K562 (cell line): ENCODE data around the gene STON2. TPM values are rescaled to one million over a fixed set of nuclear protein-coding genes. Genes with fewer than 3 reads are reported as not detected.

Experiments used
- ATAC-seq: fragments of 200-7000 bp; cut with Tn5 transposase; 3 replicates; pipeline ENCODE4 v1.9.1; 2020; ENCODE audit warnings: moderate library complexity
- BruUV-seq: library from RNA; stranded (reverse); fragments of 400-500 nt; replicated peaks from 2 replicates; lab custom pipeline; 2021; lab: Mats Ljungman, UMichigan
- CTCF ChIA-PET: fragments of 300-600 bp; formaldehyde crosslinking; extraction: SDS; loops from one replicate; lab custom pipeline; 2021; ENCODE audit warnings: low intra/inter-chr PET ratio; lab: Yijun Ruan, JAX
- POLR2A ChIA-PET: fragments of 300-600, 350-650 bp; sonication (Branson Sonifier 250); formaldehyde crosslinking; extraction: SDS; loops from one replicate; lab custom pipeline; 2021; ENCODE audit warnings: antibody characterized with exemption, inconsistent platforms; lab: Yijun Ruan, JAX
- DNase-seq, 4 experiments: peaks; one replicate each; pipeline versions ENCODE4 v3.0.0 to v3.0.0-alpha.2; 2011 to 2018; ENCODE audit warnings: low spot score in 3 of 4, mixed read lengths in 3 of 4; ENCODE audit errors: extremely low read depth in 1 of 4
- FAIRE-seq: peaks from 2 replicates; lab custom pipeline; 2011; peaks lifted over from hg19 to GRCh38; lab: Jason Lieb, UNC
- H2AFZ ChIP-seq: 2 replicates; pipeline ENCODE4 v1.6.0; 2011; ENCODE audit warnings: low read depth, low read length, control low read depth, inconsistent platforms
- H3K27ac ChIP-seq: fragments of 200-600 bp; 3 replicates; pipeline ENCODE4 v1.8.0; 2011; ENCODE audit warnings: low read depth, mild to moderate bottlenecking, control low read depth, inconsistent platforms, low read length, moderate library complexity, mixed read lengths; ENCODE audit errors: extremely low read depth
- H3K27me3 ChIP-seq, 2 experiments: fragments of 300-600 bp in 1 of 2; 2 replicates in 1 of 2; 3 replicates in 1 of 2; pipeline versions ENCODE4 v1.6.0 to v1.8.0; 2011; ENCODE audit warnings: inconsistent platforms in 2 of 2, low read length in 2 of 2, mild to moderate bottlenecking in 1 of 2, mixed read lengths in 1 of 2, moderate library complexity in 1 of 2; ENCODE audit not compliant: control insufficient read depth in 2 of 2, insufficient read depth in 2 of 2
- H3K36me3 ChIP-seq: fragments of 300-600 bp; 3 replicates; pipeline ENCODE4 v1.8.0; 2011; ENCODE audit warnings: mild to moderate bottlenecking, low read length, inconsistent platforms; ENCODE audit not compliant: control insufficient read depth, insufficient read depth
- H3K4me1 ChIP-seq, 2 experiments: fragments of 200-600 bp in 1 of 2; replicated peaks in 1 of 2; 2 replicates in 1 of 2; 3 replicates in 1 of 2; pipeline versions ENCODE4 v1.5.1 to v1.8.0; 2011; ENCODE audit warnings: inconsistent platforms in 2 of 2, low read length in 2 of 2, mild to moderate bottlenecking in 1 of 2, mixed read lengths in 1 of 2, moderate library complexity in 1 of 2; ENCODE audit not compliant: control insufficient read depth in 2 of 2, insufficient read depth in 2 of 2
- H3K4me2 ChIP-seq: 2 replicates; pipeline ENCODE4 v1.6.1; 2011; ENCODE audit warnings: low read length, control low read depth, inconsistent platforms, mixed read lengths; ENCODE audit not compliant: insufficient read depth
- H3K4me3 ChIP-seq: fragments of 200-600 bp; sonication (generic), shearing (Covaris generic); 2 replicates; pipeline ENCODE4 v1.5.1; 2016; ENCODE audit warnings: control low read depth, inconsistent platforms
- H3K79me2 ChIP-seq: fragments of 200-600 bp; 3 replicates; pipeline ENCODE4 v1.8.0; 2011; ENCODE audit warnings: low read length, inconsistent platforms; ENCODE audit not compliant: control insufficient read depth, insufficient read depth
- H3K9ac ChIP-seq, 2 experiments: 2 replicates each; pipeline versions ENCODE4 v1.6.0 to v1.6.1; 2011; ENCODE audit warnings: low read depth in 2 of 2, low read length in 2 of 2, control low read depth in 1 of 2, inconsistent platforms in 1 of 2, mild to moderate bottlenecking in 1 of 2, mixed read lengths in 1 of 2; ENCODE audit not compliant: insufficient read depth in 1 of 2
- H3K9me1 ChIP-seq: one replicate; pipeline ENCODE4 v1.6.0; 2011; ENCODE audit warnings: inconsistent platforms, mild to moderate bottlenecking, low read length, moderate library complexity; ENCODE audit not compliant: control insufficient read depth, insufficient read depth
- H3K9me3 ChIP-seq: replicated peaks from 2 replicates; pipeline ENCODE4 v1.5.1; 2011; ENCODE audit warnings: low read depth, low read length, inconsistent platforms; ENCODE audit not compliant: control insufficient read depth, insufficient read depth
- H4K20me1 ChIP-seq: replicated peaks from 2 replicates; pipeline ENCODE4 v1.6.1; 2011; ENCODE audit warnings: low read length, inconsistent platforms, mixed read lengths; ENCODE audit not compliant: control insufficient read depth, insufficient read depth
- ADNP ChIP-seq: fragments of 200-800 bp; sonication (Bioruptor generic); IDR thresholded peaks from 2 replicates; pipeline ENCODE4 v1.6.1; 2016; ENCODE audit warnings: missing genetic modification characterization, missing compliant biosample characterization
- FOXA1 ChIP-seq: fragments of 450-650 bp; IDR thresholded peaks from 2 replicates; pipeline ENCODE4 v1.6.1; 2016; ENCODE audit warnings: mild to moderate bottlenecking, borderline replicate concordance
- JUND ChIP-seq, 2 experiments: IDR thresholded peaks; 2 replicates in 1 of 2; 3 replicates in 1 of 2; pipeline ENCODE4 v1.6.1; 2011; ENCODE audit warnings: borderline replicate concordance in 2 of 2, low read depth in 2 of 2, low read length in 2 of 2, improper control_type of control experiment in 1 of 2, missing biosample characterization in 1 of 2, missing genetic modification characterization in 1 of 2, missing genetic modification reagents in 1 of 2
- PRMT5 ChIP-seq: sonication (generic); formaldehyde crosslinking; IDR thresholded peaks from 2 replicates; pipeline ENCODE4 v1.5.0; 2020; ENCODE audit warnings: missing genetic modification reagents
- RBM25 ChIP-seq: fragments of 200-400 bp; formaldehyde crosslinking; IDR thresholded peaks from 2 replicates; pipeline ENCODE4 v1.6.1; 2018; ENCODE audit warnings: low read length, low read depth, moderate library complexity; ENCODE audit not compliant: severe bottlenecking
- SAP30 ChIP-seq: fragments of 200-600 bp; sonication (generic); IDR thresholded peaks from 2 replicates; pipeline ENCODE4 v1.6.1; 2012; ENCODE audit warnings: borderline replicate concordance, low read depth, mild to moderate bottlenecking, moderate library complexity, low read length, control low read depth, inconsistent platforms; ENCODE audit not compliant: insufficient read depth, poor library complexity, severe bottlenecking
- SMAD4 ChIP-seq: fragments of 250-450 bp; sonication (Bioruptor Pico); conservative IDR thresholded peaks from 2 replicates; pipeline ENCODE4 v1.8.0; 2021; ENCODE audit warnings: inconsistent platforms, mild to moderate bottlenecking, moderate library complexity
- SRSF1 ChIP-seq: fragments of 200-400 bp; formaldehyde crosslinking; IDR thresholded peaks from 2 replicates; pipeline ENCODE4 v1.6.1; 2017; ENCODE audit warnings: mild to moderate bottlenecking, low read depth, low read length, moderate library complexity
- ZNF224 ChIP-seq: sonication (generic); formaldehyde crosslinking; IDR thresholded peaks from 2 replicates; pipeline ENCODE4 v1.8.0; 2022; ENCODE audit warnings: mild to moderate bottlenecking, missing genetic modification reagents
- WGBS: fragments of 100-300 bp; shearing (Covaris generic); methylation state at CpG from one replicate; pipeline ENCODE4 v1.1.6; 2016; ENCODE audit warnings: low coverage, mixed read lengths; ENCODE audit not compliant: insufficient coverage; ENCODE audit errors: missing lambda C conversion rate; 5-methylcytosine and 5-hydroxymethylcytosine counted together
- in situ Hi-C: fragments of 300-500 bp; cut with MboI; formaldehyde crosslinking; loops from 4 replicates; pipeline ENCODE4 v1.15.0; 2018; ENCODE audit warnings: inconsistent platforms, mixed read lengths
- intact Hi-C: fragments of 100-400 bp; cut with micrococcal nuclease; formaldehyde crosslinking; loops from 2 replicates; pipeline ENCODE4 v1.14.2; 2022
- polyA plus RNA-seq, 8 experiments: library from polyadenylated mRNA; depleted of rRNA in 4 of 8; stranded (reverse) in 5 of 8; unstranded in 3 of 8; fragments of >200 nt; fragmentation: Nextera tagmentation in 2 of 8; fragmentation: Illumina TruSeq in 1 of 8; extraction: Ambion mirVana in 2 of 8; extraction: Trizol in 1 of 8; gene quantifications; 2 replicates each; pipeline versions ENCODE4 v1.2.1 to v1.2.3, GENCODE V29; 2011 to 2014; ENCODE audit warnings: inconsistent platforms in 1 of 8, missing spikeins in 1 of 8
- total RNA-seq, 7 experiments: library from RNA; depleted of rRNA in 6 of 7; stranded (reverse); fragments of >200 nt in 6 of 7; fragmentation: Illumina TruSeq in 2 of 7; extraction: Trizol in 2 of 7; gene quantifications; 2 replicates each; pipeline versions ENCODE4 v1.2.1 to v1.2.3, GENCODE V29; 2011 to 2021; ENCODE audit warnings: low replicate concordance in 1 of 7
- TF ChIP-seq, protein P1 (sequence below): sonication (generic); formaldehyde crosslinking; IDR thresholded peaks from 2 replicates; pipeline ENCODE4 v1.8.0; 2022; ENCODE audit warnings: mild to moderate bottlenecking, missing genetic modification reagents
- TF ChIP-seq, protein P2 (sequence below): fragments of 450-650 bp; formaldehyde crosslinking; IDR thresholded peaks from 2 replicates; pipeline ENCODE4 v1.4.0; 2020; ENCODE audit warnings: mild to moderate bottlenecking, moderate library complexity
- TF ChIP-seq, protein P3 (sequence below): fragments of 250-450 bp; sonication (Bioruptor Pico); IDR thresholded peaks from 2 replicates; pipeline ENCODE4 v1.5.0; 2021

The STON2 gene
- total and polyA plus RNA-seq, 9 of the 15 experiments (the other 6 are each of a cell fraction or from before 2014, with no cell fraction given), result 7.8 to 99.3 (median 53.5) TPM

DNA sequence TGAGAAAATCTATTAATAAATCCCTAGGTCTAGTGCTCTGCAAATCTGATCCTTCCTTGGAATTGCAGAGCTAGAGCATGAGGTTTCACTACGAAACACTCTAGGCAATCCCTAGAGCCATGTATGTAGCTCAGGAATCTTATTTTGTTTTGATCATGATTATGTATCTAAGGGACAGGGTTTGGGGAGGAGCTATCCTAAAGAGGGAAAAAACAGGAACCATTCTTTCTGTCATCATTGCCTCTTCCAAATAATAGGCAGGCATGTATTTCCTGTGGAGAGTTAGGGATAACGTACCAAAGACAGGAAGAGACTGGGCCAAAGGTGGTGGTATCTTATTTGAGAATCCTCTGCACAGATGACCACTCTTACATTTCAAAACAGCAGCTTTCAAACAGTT is 90.6 kb downstream of the STON2 start:
- Histone ChIP-seq H3K9ac (no peak overlapping the region), H4K20me1 (no peaks in the 10 kb centered on the region), H3K27me3 (no peaks in the 10 kb centered on the region), H3K9me3 (no peaks in the 10 kb centered on the region), H3K4me2 (no peak overlapping the region), H3K9me1 (no peaks in the 10 kb centered on the region), H3K4me1 (peaks cover 3 to 8% of the 10 kb centered on the region in 2 experiments; a peak in 4 of 5 replicates), H3K27ac (no peak overlapping the region), H3K4me3 (no peak overlapping the region), H2AFZ (no peak overlapping the region), H3K36me3 (peaks cover 27% of the 10 kb centered on the region; the same call in 2 of the 3 replicates), H3K79me2 (no peaks in the 10 kb centered on the region; the same call in 1 of the 3 replicates)
- intact Hi-C loops, result no loop called here
- no peak for ATAC-seq
- ChIA-PET CTCF (no interaction called here), POLR2A (no interaction called here)
- 77% methylated on average over 2 of the region's 2 CpGs for WGBS
- no peak for FAIRE-seq
- no TSS peak for BruUV-seq
- DNase-seq, result no peak
- in situ Hi-C loops, result no loop called here
- no peak for TF ChIP-seq SMAD4 (CRISPR knock-in tag)
- TF ChIP-seq, protein P1, sequence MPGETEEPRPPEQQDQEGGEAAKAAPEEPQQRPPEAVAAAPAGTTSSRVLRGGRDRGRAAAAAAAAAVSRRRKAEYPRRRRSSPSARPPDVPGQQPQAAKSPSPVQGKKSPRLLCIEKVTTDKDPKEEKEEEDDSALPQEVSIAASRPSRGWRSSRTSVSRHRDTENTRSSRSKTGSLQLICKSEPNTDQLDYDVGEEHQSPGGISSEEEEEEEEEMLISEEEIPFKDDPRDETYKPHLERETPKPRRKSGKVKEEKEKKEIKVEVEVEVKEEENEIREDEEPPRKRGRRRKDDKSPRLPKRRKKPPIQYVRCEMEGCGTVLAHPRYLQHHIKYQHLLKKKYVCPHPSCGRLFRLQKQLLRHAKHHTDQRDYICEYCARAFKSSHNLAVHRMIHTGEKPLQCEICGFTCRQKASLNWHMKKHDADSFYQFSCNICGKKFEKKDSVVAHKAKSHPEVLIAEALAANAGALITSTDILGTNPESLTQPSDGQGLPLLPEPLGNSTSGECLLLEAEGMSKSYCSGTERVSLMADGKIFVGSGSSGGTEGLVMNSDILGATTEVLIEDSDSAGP (CRISPR knock-in tag), result no peak
- TF ChIP-seq ZNF224 (CRISPR knock-in tag), result no peak
- TF ChIP-seq ADNP (tag), result no peak
- TF ChIP-seq RBM25, result no peak
- TF ChIP-seq SAP30, result no peak
- TF ChIP-seq, protein P2, sequence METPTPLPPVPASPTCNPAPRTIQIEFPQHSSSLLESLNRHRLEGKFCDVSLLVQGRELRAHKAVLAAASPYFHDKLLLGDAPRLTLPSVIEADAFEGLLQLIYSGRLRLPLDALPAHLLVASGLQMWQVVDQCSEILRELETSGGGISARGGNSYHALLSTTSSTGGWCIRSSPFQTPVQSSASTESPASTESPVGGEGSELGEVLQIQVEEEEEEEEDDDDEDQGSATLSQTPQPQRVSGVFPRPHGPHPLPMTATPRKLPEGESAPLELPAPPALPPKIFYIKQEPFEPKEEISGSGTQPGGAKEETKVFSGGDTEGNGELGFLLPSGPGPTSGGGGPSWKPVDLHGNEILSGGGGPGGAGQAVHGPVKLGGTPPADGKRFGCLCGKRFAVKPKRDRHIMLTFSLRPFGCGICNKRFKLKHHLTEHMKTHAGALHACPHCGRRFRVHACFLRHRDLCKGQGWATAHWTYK (CRISPR knock-in tag), result no peak
- TF ChIP-seq SRSF1, result no peak
- no peak for TF ChIP-seq FOXA1
- TF ChIP-seq, protein P3, sequence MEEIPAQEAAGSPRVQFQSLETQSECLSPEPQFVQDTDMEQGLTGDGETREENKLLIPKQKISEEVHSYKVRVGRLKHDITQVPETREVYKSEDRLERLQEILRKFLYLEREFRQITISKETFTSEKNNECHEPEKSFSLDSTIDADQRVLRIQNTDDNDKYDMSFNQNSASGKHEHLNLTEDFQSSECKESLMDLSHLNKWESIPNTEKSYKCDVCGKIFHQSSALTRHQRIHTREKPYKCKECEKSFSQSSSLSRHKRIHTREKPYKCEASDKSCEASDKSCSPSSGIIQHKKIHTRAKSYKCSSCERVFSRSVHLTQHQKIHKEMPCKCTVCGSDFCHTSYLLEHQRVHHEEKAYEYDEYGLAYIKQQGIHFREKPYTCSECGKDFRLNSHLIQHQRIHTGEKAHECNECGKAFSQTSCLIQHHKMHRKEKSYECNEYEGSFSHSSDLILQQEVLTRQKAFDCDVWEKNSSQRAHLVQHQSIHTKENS, result no peak
- no peak for TF ChIP-seq JUND (IDR thresholded peaks at IDR 0.05; ENCODE audit: borderline replicate concordance, low read depth, low read length)
- TF ChIP-seq JUND (tag; IDR thresholded peaks at IDR 0.05; ENCODE audit: borderline replicate concordance, low read depth, low read length), result no peak
- TF ChIP-seq PRMT5 (CRISPR knock-in tag), result no peak
- TF ChIP-seq, all 486 proteins: peak for 0
